HG03097 (cell line): ENCODE data around the gene GASK1B.

Experiments
- ATAC-seq: cut with Tn5 transposase; IDR thresholded peaks from one replicate; pipeline ENCODE4 v1.9.1; 2021; ENCODE audit not compliant: unreplicated experiment, low FRiP score

The GASK1B gene

DNA sequence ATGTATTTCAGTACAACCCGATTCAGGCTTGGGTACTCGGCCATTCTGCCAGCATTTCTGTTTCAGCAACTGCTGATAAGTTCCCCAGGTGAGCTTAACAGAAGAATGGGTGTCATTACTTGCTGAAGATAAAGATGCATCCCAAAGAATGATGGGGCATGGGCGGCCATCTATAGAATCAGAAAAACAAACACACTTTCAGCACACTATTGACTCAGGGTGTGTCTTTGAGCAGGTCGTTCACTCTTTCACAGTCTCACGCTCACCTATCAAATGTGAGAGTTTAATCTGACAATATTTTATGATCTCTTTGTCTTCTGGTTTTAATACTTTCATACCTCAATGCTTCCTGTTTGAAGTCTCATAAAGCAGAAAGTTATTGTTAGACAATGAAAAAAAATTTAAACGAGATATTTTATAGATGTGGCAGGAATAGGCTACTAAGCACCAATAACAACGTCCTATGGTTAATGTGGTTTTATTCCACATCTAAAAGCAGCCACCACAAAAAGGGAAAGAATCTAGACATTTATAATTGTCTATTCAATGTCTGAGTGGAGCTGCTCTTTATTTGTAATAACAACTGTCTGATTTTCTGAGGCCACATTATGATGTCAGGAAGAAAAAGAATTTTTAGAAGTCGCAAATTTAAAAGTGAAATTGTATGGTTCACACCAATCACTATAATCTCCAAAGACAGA, 17.0 kb downstream of the GASK1B start:
- ATAC-seq, result no peak

DNA sequence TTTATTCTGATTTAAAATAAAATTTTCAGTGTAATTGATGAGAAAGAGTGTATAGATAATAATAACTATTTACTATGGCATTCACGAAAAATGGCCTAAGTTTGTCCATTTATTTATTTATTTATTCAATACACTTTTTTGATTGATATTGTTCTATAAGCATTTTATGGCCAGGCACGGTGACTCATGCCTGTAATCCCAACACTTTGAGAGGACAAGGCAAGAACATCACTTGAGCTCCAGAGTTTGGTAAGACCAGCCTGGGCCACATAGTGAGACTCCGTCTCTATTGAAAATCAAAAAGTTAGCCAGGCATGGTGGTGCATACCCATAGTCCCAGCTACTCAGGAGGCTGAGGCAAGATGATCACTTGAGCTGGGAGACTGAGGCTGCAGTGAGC, 25.7 kb downstream of the GASK1B start:
- no peak for ATAC-seq

GRCh38 chr4:158146736-158147135, 26.1 kb downstream of the GASK1B start:
- ATAC-seq, result no peak

DNA sequence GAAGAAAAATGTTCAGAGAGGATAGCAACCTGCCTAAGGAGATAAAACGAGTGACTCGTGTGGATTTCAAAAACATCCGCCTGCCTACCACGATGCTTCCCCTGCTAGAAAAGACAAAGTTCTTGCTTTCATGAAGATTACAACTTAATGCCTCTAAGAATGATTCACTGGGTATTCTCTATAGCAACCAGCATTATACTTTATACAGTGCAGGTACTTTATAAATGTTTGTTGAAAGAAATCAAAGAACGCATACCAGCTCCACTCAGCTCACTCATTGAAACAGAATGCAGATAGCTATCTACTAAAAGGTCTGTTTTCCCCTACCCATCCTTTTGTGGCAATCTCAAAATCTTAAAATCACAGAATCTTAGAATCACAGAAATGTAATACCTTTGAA, 33.7 kb downstream of the GASK1B start:
- no peak for ATAC-seq

DNA sequence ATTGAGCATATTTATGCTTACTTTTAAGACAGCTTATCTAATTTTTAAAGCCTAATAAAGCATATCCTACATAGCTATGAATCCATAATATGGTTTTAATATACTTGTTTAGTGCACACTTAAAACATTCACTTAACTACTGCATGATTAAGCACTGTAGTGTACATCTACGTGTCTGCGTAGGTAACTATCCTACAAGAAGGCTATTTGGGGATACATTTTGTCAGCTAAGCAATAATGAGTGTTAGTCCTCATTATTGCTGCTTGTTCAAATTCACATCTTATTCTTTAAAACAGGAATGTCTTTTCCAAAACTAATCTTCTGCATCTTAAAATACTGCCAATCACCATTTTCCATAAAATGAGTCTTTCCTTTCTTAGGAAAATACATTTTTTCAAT, 38.6 kb downstream of the GASK1B start:
- no peak for ATAC-seq

DNA sequence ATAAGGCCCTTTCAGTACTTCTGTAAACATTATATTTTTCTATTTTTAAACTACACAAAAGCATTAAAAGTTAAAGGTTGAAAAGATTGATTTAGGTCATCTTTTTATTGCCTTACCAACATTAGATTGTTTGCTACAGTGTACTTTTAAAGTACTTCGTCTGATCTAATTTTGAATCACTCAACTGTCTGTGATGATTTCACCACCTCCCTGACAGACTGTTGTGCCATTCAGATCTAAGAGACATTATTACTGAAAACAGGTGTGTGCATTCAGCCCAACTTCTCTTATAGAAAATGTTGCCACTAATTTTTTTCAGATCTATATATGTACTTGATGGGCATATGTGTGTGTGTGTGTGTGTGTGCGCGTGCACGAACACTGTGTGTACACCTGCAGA, 39.3 kb downstream of the GASK1B start:
- no peak for ATAC-seq

DNA sequence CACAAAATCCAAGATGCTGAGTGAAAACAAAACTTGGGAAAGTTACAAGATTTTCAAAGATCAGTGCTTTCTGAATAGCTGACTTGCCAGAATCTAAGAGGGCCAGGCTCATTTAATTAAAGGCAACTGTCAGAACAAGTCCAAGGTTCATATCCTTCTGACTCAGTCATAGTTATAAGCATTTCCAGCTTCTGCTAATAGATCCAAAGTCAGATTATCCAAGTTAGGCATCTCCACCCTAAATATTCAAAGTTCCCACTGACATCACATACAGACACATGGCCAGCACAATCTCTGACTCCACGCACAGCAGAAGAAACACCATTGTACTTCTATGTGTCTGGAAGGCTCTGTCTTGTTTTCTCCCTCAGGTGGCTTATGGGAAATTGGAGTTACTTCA, 41.8 kb downstream of the GASK1B start:
- no peak for ATAC-seq

GRCh38 chr4:158130204-158130603, 42.6 kb downstream of the GASK1B start:
- ATAC-seq, result no peak

DNA sequence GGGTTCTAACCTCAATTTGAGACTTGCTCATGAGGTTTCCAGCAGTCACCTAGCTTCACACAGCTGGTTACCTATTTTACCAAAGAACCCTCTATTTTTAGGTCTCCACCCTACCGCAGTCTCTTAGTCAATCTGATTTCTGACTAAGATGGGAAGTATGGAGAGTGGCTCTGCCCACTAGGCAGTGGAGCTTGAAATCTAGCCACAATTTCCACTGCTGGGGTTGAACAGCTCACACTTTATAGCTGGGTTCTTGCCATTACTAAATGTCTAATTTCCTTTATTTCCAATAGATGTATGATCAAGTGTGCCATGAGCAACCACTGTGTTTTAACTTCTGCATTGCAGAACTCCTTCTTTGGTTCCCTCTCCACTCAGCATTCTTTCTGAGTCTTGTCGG, 43.1 kb downstream of the GASK1B start:
- peak; percentile 93 for ATAC-seq

DNA sequence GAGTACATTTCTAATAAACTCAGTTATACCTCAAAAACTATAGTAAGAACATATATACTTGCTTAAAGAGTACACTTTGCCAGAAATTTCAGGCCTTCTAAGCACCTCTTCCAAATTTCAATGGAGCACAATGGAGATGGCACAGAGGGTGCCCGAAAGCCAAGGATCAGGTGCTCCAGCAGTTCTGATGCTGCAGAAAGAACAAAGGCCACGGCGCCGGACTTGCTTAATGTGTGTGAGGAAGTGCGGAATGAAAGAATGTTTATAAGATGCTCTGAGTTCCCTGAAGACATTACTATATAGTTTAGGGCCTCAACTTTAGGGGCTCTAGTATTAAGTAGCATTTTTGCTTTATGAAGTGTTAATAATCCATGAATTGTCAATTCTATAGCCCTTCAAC, 44.3 kb downstream of the GASK1B start:
- no peak for ATAC-seq

- no peak for ATAC-seq
Observed at GRCh38 chr4:158125310-158125709, 47.5 kb downstream of the GASK1B start.
